RWPE2 (cell line): ENCODE measurements around the gene NDFIP2.

ENCODE experiments used
- ATAC-seq: fragments of 200-7000 bp; cut with Tn5 transposase; 3 replicates; pipeline ENCODE4 v1.9.1; 2021; ENCODE audit warnings: low read depth
- DNase-seq: peaks from one replicate; pipeline ENCODE4 v3.0.0-alpha.2; 2020; ENCODE audit warnings: low spot score
- H3K27ac ChIP-seq: fragments of 450-650 bp; 2 replicates; pipeline ENCODE4 v1.5.1; 2017; ENCODE audit warnings: mild to moderate bottlenecking; ENCODE audit not compliant: poor library complexity, severe bottlenecking
- H3K27me3 ChIP-seq: fragments of 250-450 bp; sonication (Bioruptor Pico); 2 replicates; pipeline ENCODE4 v1.5.1; 2021; ENCODE audit warnings: mild to moderate bottlenecking, moderate library complexity; ENCODE audit not compliant: insufficient read depth, poor library complexity, severe bottlenecking
- H3K36me3 ChIP-seq: fragments of 250-450 bp; sonication (Bioruptor Pico); 2 replicates; pipeline ENCODE4 v1.5.1; 2020; ENCODE audit warnings: low read depth, mild to moderate bottlenecking, moderate library complexity
- H3K4me1 ChIP-seq: fragments of 250-450 bp; sonication (Bioruptor Pico); 2 replicates; pipeline ENCODE4 v1.5.1; 2021; ENCODE audit warnings: mild to moderate bottlenecking, moderate library complexity; ENCODE audit not compliant: insufficient read depth, poor library complexity, severe bottlenecking
- H3K4me3 ChIP-seq: fragments of 250-450 bp; sonication (Bioruptor Pico); 2 replicates; pipeline ENCODE4 v1.5.1; 2021; ENCODE audit warnings: mild to moderate bottlenecking, moderate library complexity; ENCODE audit not compliant: severe bottlenecking
- H3K9me3 ChIP-seq: fragments of 250-450 bp; sonication (Bioruptor Pico); 2 replicates; pipeline ENCODE4 v1.5.1; 2021; ENCODE audit warnings: mild to moderate bottlenecking, moderate library complexity; ENCODE audit not compliant: severe bottlenecking
- CTCF ChIP-seq: fragments of 450-650 bp; IDR thresholded peaks from one replicate; pipeline ENCODE4 v1.5.1; 2017; ENCODE audit warnings: mild to moderate bottlenecking, moderate library complexity; ENCODE audit not compliant: poor library complexity, severe bottlenecking

The NDFIP2 gene

GRCh38 chr13:79548902-79549301, 67.9 kb downstream of the NDFIP2 start:
- Histone ChIP-seq H3K36me3 (peaks cover 42% of the 10 kb centered on the region), H3K27ac (no peak overlapping the region), H3K4me1 (no peaks in the 10 kb centered on the region), H3K27me3 (no peaks in the 10 kb centered on the region), H3K4me3 (no peak overlapping the region), H3K9me3 (no peaks in the 10 kb centered on the region)
- peak; percentile 47 for TF ChIP-seq CTCF
- DNase-seq, result no peak
- ATAC-seq, result no peak

GRCh38 chr13:79549355-79550106, 68.6 kb downstream of the NDFIP2 start:
- H3K9me3 ChIP-seq, result no peaks in the 10 kb centered on the region
- no peak overlapping the region for H3K27ac ChIP-seq
- TF ChIP-seq CTCF, result no peak
- no peaks in the 10 kb centered on the region for H3K4me1 ChIP-seq
- ATAC-seq, result no peak
- H3K4me3 ChIP-seq, result no peak overlapping the region
- no peak for DNase-seq
- H3K27me3 ChIP-seq, result no peaks in the 10 kb centered on the region
- H3K36me3 ChIP-seq, result peaks cover 42% of the 10 kb centered on the region

GRCh38 chr13:79557666-79558065, 76.7 kb downstream of the NDFIP2 start:
- Histone ChIP-seq H3K27me3 (no peaks in the 10 kb centered on the region), H3K36me3 (peaks cover 36% of the 10 kb centered on the region), H3K9me3 (no peaks in the 10 kb centered on the region), H3K4me1 (no peaks in the 10 kb centered on the region), H3K27ac (no peak overlapping the region), H3K4me3 (no peak overlapping the region)
- ATAC-seq (no peak), DNase-seq (no peak)
- TF ChIP-seq CTCF, result no peak

- no peaks in the 10 kb centered on the region for H3K9me3 ChIP-seq
- H3K27ac ChIP-seq, result no peak overlapping the region
- no peak for TF ChIP-seq CTCF
- ATAC-seq (peak; percentile 60; the same call in 2 of the 3 replicates), DNase-seq (no peak)
- H3K27me3 ChIP-seq, result no peaks in the 10 kb centered on the region
- H3K36me3 ChIP-seq, result peaks cover 21% of the 10 kb centered on the region
- no peak overlapping the region for H3K4me3 ChIP-seq
- H3K4me1 ChIP-seq, result no peaks in the 10 kb centered on the region
Measured at GRCh38 chr13:79560954-79561353, 80.0 kb downstream of the NDFIP2 start.

- no peaks in the 10 kb centered on the region for H3K4me1 ChIP-seq
- H3K9me3 ChIP-seq, result no peaks in the 10 kb centered on the region
- no peaks in the 10 kb centered on the region for H3K27me3 ChIP-seq
- H3K36me3 ChIP-seq, result peaks cover 20% of the 10 kb centered on the region
- no peak for ATAC-seq
- H3K27ac ChIP-seq, result no peak overlapping the region
- no peak for DNase-seq
- no peak overlapping the region for H3K4me3 ChIP-seq
- TF ChIP-seq CTCF, result no peak
Measured at GRCh38 chr13:79562557-79562956, 81.6 kb downstream of the NDFIP2 start.
